NK-92 (cell line): ENCODE measurements around the gene PRKG1.

Source experiments
- DNase-seq: peaks from one replicate; lab custom pipeline; 2025; ENCODE audit not compliant: unreplicated experiment; lab: John Stamatoyannopoulos, UW

Gene PRKG1

DNA sequence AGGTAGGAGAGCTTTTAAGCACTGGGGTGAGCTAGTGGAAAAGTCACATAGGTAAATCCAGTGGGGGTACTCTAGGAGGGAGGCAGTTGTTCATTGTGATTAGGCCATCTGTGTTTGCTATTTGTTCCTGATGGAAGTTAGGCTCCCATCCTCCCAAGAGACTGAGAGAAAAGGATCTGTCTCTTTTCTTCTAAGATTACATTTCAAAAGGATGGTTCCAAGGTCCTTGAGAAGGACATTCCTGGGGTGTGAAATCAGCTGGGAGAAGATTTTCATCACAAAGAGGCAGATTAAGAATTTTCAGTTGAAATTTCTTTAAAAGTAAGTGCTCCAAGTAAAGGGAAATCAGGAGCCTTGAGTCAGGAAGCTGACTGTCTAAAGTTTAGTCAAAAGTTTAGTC is 835.9 kb downstream of the PRKG1 start:
- DNase-seq, result no peak

DNA sequence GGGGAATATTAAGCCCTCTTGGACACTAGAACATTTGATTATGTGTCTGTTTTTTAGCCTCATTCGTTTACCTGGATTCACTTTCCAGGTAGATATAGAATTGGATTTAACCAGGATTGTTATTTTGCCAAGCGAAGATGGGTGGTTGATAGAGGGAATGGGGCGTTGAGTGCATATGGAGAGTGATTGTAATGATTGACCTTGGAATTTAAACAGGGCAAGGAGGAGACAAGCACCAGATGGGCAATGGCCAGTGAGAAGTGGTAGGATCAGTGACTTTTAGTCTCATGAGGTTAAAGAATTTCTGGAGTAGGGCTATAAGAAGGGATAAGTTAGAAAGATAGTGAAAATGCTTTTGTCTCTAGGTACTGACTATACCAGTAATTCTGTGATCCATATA is 836.3 kb downstream of the PRKG1 start:
- no peak for DNase-seq

DNA sequence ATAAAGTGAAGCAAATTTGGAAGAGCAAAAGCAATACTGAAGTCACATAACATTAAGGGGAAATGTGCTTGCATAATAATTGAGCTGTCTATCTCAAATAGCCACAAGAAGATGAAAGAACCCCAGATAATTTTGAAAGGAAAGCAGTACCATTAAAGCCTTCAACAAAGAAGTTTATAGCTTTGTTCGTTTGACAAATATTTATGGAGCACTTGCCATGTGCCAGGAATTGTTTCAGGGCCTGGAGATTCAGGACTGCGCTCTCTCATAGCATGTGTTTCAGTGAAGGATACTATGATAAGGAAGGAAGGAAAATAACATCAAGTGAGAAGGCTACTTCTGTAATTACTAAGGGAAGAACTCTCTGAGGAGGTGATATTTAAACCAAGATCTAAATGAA is 837.4 kb downstream of the PRKG1 start:
- DNase-seq, result no peak

DNA sequence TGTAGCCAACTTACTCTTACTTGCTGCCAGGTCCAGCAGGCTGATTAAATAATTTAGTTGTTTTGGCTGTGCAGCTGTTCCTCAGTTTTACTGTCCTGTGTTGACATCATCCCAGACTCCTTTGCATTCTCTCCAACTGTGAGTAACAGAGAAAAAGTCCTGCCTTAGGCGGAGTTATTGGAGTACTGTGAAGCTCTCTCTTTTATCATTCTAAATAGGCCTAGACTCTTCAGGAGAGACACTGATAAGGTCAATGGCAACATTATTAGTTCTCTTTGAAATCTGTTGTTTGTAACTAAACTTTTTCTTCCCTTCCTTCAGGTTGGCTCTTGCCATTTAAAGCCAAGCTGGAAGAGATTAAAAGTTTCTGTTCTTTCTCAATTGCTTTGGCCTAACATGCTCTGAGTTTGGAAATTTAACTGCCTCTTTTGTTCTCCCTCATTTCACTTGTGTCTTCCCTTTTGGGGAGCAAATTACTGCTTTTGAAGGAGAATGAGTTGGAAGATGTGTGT is 840.8 kb downstream of the PRKG1 start:
- no peak for DNase-seq

DNA sequence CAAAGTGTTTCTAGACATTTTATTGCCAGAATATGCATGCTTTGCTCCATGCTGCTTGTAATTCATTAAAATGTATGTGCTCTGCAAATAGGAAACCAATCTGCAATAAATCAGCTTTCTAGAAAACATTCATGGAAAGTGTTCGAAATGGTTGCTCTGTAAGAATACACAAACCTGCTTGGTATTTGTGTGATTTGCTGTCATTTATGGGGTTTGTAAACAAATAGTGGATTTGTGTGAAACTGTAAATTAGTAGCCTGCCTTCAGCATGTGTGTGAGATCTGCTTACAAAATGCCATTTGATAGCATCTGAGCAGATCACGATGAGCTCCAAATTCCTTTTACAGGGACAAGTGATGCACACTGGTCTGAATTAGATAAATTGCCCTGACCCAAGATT is 844.2 kb downstream of the PRKG1 start:
- no peak for DNase-seq

DNA sequence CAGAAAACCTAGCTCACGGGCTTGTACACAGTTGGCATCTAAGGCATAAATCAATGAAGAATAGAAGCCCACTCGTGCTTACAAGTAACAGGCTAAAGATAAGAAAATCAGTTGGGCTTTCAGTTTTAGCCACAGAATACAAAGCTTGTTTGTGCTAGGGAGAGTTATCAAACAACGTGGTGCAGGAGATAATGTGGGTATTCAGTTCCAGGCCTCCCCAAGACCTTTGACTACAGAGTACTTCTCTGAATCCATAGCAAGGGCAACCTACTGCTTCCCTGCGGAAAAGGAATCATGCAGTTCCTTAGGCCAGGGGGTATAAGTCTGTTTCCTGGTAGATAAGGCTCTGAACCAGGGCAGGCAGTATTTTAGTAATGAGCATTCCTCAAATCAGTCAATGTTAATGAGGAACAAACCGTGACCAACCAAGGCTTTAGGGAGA is 844.6 kb downstream of the PRKG1 start:
- no peak for DNase-seq

DNA sequence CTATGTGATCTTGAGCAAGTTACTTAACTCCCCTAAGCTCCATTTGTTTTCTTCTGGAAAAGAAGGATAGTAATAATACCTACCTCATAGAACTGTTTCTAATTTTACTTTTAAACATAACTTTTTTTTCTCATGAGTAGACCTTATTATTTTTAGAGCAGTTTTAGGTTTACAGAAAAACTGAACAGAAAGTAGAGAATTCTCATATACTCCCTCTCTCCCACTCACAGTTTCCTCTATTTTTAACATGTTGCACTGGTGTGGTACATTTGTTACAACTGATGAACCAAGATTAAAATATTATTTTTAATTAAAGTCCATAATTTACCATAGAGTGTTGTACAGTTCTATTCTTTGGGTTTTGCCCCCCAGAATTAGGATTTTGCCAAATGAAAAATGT is 846.4 kb downstream of the PRKG1 start:
- no peak for DNase-seq

DNA sequence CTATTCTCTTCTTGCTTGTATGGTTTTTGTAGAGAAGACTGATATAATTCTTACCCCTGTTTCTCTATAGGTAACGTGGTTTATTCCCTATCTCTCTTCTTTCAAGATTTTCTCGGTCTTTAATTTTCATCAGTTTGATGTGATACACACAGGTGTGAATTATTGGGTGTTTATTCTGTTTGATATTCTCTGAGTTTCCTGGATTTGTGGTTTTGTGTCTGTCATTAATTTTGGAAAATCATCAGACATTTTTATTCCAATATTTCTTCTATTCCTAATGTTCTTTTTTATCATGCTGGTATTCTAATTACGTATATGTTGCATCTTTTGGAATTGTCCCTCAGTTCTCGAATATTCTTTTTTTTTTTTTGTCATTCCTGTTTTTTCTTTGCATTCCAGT is 850.1 kb downstream of the PRKG1 start:
- DNase-seq, result no peak

DNA sequence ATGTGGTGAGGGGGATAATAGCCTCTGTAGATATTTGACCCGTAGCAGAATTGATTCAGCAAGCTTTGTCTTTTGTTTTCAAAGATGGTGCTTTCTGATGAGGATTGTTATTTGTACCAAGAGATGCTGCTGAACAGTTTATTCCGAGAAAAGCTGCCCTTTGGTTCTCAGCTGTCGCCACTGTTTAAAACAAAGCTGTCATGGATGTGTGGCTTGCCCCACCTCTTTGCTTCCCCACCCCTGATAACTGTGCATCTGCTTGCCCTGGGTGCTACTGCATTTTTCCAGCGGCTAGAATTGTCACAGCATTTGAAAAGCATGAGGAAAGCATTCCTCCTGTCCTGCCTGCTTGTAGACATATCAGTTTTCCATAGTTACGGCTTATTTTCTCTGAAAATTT is 852.0 kb downstream of the PRKG1 start:
- DNase-seq, result no peak

DNA sequence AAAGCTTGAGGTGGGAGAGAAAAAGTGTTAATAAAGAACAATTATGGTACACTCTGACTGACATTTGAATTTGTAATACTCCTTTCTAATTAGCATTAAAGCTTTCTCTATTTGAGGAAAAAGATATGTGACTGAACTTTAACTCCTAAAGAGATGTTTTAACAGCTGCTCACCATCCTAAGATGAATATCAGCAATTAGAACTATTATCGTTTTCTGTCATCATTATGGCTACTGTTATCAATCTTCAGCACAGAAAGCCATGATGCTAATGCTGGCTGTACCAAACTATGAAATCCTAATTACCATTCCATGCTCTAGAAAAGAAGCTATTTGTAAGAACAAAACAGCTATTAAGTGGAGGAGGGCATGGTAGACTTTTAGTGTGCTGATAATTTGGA is 853.9 kb downstream of the PRKG1 start:
- DNase-seq, result no peak

DNA sequence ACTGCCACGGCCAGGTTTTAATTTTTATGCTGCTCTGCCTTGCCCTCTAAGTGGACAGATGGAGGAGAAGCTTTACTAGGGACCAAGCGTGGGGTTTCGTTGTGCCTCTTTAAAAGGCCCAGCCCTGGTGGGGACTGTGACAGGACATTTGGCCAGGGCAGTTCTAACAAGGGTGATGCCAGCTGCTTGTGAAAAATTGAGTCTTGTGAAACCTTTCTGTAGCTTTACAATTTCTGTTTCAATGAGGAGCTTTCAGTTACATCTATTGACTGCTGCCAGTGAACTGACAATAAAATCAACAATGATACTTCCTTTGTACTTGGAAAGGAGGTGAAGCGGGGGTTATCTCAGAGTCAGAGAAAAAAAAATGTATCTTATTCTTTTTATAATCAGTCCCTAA is 858.2 kb downstream of the PRKG1 start:
- DNase-seq, result no peak

DNA sequence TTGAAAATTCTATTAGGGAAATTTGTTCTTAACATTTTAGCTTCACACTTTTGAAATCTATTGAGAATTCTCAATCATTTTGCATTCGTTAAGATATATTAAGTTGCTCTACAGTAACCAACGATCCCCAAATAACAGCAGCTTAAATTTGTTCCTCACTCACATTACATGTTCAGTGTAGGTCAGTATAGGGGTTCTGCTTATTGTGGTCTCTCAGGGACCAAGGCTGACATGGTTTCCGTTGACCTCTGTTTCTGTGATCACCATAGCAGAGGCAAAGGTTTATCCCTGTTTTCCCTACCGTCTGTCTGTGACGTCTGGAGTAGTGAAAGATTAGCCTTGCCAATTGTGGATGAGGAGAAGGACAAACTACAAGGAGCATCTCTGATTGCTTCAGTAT is 860.1 kb downstream of the PRKG1 start:
- no peak for DNase-seq

DNA sequence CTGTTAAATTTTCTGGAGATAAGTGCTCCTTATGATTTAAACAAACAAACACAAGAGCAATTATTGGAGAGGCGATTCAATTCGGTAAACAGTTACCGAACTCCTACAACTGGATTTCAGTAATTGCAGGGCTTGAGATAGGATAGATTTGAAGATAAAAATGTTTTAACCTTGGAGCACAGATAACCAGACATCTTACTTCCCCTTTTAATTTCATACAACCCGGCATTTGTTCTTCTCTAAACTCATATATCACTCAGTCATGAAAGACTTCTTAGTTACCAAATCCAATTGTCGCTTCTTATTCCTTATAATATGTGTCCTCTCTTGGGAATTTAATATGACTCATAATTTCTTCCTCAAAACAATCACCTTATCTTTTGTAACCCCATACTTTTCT is 861.1 kb downstream of the PRKG1 start:
- DNase-seq, result no peak

DNA sequence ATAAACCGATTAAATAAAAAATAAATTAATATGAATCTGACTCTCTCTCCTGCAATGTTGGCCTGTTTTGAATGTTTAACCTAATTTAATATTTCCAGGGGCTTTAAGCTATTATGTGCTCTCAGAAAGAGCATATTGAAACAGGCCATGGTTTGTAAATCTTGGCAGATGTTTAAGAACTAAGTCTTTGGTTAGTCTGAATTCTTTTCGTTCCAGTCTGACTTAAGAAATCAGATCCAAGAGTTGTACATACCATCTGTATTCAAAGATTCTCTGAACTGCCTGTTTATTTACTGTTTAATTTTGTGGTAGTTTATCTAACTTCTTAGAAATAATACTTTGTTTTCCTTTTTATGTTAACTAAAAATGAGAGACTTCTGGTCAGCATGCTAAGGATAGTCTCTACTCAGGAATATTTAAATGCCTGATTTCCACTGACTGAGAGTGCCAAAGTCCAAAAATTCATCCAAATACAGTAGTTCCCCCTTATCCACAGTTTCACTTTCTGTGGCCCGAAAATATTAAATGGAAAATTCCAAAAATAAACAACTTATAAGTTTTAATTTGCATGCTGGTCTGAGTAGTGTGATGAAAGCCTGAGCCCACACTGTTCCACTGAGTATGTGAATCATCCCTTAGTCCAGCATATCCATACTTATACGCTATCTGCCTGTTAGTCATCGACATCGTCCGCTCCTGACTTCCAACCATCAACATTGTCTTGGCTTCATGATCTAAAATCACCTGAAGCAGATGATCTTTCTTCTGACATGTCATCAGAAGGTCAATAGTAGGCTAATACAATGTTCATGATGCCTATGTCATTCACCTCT is 863.2 kb downstream of the PRKG1 start:
- DNase-seq, result no peak

DNA sequence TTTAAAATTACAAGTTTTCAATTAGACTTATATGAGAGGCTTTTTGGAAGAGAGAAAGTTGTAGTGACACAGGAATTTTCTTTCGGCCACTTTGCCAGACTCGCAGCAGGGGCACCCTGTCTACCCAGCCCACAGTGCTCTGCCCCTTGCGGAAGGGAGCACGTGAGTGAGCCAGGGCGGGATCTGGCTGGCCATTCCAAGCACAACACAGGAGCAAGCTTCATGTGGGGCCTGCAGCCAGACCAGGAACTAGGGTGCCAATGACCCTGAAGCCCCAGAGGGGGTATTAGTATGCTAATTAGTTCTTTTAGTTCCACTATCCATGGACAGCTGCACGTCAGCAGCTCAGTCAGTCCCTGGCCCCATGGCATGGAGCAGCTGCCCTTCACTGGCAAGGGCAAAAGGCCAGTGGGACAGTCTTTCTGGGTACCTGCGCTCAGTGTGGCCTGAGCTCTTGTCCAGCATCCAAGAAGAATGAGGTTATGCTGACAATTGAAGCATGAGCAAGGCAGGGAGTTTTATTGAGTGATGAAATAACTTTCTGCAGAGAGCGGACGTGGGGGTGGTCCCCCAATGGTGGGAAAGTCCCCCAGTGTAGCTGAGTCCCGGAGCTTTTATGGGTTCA is 876.2 kb downstream of the PRKG1 start:
- DNase-seq, result no peak

DNA sequence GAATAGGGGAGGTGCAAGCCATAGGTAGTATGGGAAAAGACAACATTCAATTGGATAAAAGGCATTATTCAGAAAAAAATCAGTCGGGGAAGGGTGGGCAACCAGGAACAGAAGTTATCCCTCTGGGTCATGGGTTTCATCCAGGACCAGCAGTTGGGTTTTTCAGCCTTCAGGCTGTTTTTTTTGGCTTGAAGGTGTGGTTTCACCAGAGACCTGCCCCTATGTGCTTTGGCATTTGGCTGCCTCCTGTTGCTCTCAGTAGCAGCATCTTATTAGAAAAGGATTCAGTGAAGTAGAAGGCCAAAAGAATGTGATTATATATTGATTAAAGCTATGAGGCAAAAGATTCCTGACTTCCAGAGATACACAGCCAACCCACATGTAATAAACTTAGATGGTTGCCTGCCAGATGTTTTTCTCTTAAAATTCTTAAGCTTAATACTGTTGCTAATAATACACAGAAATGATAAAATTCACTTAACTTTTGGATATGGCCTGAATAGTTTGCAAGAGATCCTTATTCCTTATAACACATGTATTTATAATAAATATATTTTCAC is 876.8 kb downstream of the PRKG1 start:
- no peak for DNase-seq

DNA sequence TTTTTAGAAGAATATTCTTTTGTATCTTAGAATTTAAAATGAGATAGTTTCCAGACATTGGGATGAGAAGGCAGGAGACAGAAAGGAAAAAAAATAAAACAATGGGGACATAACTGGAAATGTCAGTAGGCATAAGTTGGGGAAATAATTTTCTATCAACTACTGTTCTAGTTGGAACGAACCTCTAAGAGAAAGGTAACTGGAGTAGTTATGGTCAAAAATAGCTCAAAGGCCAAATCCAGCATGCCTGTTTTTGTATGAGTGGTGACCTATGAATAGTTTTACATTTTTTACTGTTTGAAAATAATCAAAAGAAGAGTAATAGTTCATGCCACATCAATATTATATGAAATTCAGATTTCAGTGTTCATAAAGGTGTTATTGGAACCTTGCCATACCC is 877.3 kb downstream of the PRKG1 start:
- no peak for DNase-seq

DNA sequence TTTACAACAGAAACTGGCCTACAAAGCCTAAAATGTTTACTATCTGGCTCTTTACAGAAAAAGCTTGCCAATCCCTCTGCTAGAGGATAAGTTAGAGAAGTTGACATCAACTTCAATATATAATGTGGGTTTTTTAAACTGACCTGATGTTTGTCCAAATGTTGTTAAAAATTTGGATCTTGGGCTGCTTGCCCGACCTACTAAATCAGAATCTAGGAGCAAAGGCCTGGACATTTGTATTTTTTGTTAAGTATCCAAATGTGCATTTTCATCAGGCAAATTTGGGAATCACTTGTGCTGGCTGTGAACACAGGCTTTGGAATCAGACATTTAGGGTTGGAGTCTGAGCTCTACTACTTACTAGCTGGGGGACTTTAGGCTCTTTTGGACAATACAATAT is 877.8 kb downstream of the PRKG1 start:
- DNase-seq, result no peak

DNA sequence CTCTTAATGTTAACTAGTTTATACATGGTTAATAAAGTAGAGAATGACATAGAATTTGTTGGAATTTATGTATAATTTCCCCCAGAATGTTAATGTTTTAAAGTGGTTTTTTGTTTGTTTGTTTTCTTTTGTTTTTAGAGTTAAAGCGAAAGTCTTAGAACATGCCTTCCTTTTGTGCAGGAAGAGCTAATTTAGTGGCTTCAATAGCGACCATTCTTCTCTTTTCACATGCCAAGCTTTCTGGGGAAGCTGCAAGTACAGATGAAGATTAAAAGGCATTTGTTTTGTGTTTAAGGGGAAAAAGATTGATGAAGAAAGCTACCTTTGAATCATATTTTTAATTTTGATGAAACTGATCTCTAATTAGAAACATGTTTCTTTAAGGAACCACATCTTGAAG is 881.4 kb downstream of the PRKG1 start:
- DNase-seq, result no peak

DNA sequence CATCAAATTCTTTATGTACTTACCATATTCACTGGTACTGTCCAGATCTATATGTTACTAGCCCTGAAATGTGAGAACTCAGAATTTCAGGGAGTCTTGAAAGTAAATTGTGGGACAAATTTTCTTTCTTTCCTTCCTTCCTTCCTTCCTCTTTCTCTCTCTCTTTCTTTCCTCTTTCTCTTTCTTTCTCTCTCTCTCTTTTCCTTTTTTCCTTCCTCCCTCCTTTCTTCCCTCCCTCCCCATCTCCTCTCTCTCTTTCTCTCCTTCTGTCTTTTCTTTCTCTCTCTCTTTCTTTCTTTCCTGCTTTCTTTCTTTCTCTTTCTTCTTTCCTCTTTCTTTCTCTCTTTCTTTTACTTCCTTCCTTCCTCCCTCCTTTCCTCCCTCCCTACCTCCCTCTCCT is 882.5 kb downstream of the PRKG1 start:
- DNase-seq, result no peak

DNA sequence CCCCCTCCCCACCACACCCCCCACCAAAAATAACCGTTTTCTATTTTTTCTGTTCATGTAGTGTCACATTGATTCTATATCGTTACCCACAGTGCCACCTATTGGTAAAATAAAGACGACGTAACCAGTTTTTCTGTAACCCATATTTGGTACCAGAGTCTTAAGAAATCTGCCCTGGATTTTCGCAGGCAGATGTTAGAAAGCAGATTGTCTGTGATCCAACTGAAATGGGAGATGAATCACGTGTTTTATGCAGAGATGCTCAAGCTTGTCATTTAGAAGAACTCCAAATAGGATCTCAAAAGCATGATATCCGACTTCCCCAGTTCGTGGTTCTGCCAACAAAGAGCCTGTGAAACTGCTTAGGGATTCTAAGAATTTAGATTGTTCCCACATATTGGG is 886.2 kb downstream of the PRKG1 start:
- no peak for DNase-seq

DNA sequence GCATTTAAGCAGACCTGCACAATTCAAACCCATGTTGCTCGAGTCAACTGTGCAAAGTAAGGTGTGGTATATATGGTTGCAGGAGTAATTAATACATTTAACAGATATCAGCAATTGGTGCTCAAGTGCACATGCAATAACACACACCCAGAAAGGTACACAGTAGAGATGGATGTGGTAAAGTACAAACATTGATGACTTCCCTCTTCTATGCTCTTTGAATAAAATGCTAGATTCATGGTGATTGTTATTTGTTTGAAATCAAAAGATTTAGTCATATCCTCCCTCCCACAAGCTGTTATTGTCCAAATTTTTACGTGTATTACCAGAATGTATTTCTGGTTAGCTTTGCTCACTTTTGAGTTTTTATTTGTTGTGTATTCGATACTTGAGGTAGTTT is 887.1 kb downstream of the PRKG1 start:
- no peak for DNase-seq
